Measurements from ENCODE around the gene TTC21A. TPM values are rescaled to one million over a fixed set of nuclear protein-coding genes. Genes with fewer than 3 reads are reported as not detected.

The TTC21A gene
- total RNA-seq, 1 donor from 2014 or later = 1.1 TPM

DNA sequence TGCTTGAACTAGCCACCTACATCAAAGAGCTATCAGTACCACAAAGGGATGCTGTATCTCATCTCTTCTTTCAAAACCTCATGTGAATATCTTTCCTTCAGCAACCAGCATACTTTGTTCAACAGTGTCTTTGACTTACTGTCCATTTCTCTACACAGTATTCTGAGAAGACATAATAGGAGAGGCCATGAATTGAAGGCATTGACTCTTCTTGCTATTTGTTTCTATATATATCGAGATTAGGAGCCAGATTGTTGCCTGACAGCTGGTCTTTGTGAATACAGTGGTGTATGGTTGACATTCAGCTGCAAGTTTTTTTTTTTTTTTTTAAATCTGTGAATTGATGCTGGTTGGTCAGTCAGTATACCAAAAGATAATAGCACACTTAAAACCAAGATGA, 58.0 kb downstream of the TTC21A start:
- Histone ChIP-seq H3K4me3 (ENCODE audit: low read depth, low read length) (no peak overlapping the region), H3K36me3 (ENCODE audit: control insufficient read depth, insufficient read depth, low read length) (no peaks in the 10 kb centered on the region), H3K27me3 (ENCODE audit: control insufficient read depth, insufficient read depth, low read length) (no peaks in the 10 kb centered on the region)
- FAIRE-seq (no peak), DNase-seq (ENCODE audit: low read depth) (no peak)
- TF ChIP-seq, protein P1, sequence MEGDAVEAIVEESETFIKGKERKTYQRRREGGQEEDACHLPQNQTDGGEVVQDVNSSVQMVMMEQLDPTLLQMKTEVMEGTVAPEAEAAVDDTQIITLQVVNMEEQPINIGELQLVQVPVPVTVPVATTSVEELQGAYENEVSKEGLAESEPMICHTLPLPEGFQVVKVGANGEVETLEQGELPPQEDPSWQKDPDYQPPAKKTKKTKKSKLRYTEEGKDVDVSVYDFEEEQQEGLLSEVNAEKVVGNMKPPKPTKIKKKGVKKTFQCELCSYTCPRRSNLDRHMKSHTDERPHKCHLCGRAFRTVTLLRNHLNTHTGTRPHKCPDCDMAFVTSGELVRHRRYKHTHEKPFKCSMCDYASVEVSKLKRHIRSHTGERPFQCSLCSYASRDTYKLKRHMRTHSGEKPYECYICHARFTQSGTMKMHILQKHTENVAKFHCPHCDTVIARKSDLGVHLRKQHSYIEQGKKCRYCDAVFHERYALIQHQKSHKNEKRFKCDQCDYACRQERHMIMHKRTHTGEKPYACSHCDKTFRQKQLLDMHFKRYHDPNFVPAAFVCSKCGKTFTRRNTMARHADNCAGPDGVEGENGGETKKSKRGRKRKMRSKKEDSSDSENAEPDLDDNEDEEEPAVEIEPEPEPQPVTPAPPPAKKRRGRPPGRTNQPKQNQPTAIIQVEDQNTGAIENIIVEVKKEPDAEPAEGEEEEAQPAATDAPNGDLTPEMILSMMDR (IDR thresholded peaks at IDR 0.05; ENCODE audit: insufficient read depth, low read length, severe bottlenecking) = no peak

DNA sequence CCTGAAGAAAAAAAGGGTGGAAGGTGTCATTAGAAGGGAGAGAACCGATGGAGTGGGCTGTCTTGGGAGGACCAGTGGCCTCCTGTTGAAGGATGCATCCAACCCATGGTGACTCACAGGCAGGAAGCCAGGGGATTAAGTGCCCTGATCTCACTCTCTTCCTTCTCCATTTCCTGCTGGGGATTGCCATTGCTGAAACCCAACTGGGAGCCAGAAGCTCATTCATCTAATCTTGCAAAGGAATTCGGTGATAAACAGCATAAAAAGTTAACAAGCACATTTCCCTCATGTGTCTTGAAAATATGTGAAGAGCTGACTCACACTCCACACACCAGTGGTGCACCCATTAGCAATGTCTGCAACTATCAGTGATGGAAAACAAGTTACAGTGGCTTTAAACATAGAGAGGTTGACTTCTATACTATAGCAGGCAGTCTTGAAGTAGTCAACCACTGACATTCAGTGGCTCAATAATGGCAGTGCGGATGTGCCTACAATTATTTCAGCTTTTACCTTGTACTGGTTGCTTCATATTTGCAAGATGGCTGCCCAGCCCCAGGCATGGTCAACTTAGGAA, 58.7 kb downstream of the TTC21A start:
- FAIRE-seq (no peak), DNase-seq (ENCODE audit: low read depth) (peak; percentile 93)

DNA sequence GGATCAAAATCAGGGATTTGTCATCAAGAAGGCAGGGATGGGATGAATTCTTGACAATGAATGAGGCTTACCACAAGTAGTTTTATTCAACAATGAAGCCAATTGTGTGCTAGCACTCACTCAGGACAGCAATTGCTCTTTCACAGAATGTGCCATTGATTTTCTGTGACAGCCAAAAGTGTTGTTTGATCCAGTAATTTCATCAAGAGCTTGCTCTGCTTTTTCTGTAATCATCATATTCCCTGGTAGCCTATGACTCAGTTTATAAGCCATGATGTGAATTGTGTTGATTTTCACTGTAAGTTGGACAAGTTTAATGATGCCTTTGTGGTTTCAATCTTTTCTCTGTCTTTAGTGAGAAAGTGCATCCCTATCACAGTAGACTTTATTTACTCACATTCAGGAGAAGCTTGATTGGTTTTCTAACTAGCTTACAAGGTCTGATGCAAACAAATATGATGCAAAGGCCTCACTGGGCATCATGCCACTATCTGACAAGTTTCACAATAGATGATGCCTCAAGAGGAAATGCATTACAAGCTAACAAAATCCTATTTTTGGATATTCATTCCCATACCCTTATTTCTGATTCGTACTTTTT, 59.6 kb downstream of the TTC21A start:
- Histone ChIP-seq H3K4me3 (ENCODE audit: low read depth, low read length) (no peak overlapping the region), H3K27me3 (ENCODE audit: control insufficient read depth, insufficient read depth, low read length) (no peaks in the 10 kb centered on the region), H3K36me3 (ENCODE audit: control insufficient read depth, insufficient read depth, low read length) (no peaks in the 10 kb centered on the region)
- no peak for FAIRE-seq
- TF ChIP-seq, protein P1 (IDR thresholded peaks at IDR 0.05; ENCODE audit: insufficient read depth, low read length, severe bottlenecking) = no peak
- peak; percentile 98 for DNase-seq (ENCODE audit: low read depth)

More for the DNA sequence above, 58.7 kb downstream of the TTC21A start:
- H3K4me3 ChIP-seq (ENCODE audit: low read depth, low read length) = no peak overlapping the region
- no peaks in the 10 kb centered on the region for H3K36me3 ChIP-seq (ENCODE audit: control insufficient read depth, insufficient read depth, low read length)
- no peaks in the 10 kb centered on the region for H3K27me3 ChIP-seq (ENCODE audit: control insufficient read depth, insufficient read depth, low read length)
- TF ChIP-seq, protein P1 (IDR thresholded peaks at IDR 0.05; ENCODE audit: insufficient read depth, low read length, severe bottlenecking) = no peak

DNA sequence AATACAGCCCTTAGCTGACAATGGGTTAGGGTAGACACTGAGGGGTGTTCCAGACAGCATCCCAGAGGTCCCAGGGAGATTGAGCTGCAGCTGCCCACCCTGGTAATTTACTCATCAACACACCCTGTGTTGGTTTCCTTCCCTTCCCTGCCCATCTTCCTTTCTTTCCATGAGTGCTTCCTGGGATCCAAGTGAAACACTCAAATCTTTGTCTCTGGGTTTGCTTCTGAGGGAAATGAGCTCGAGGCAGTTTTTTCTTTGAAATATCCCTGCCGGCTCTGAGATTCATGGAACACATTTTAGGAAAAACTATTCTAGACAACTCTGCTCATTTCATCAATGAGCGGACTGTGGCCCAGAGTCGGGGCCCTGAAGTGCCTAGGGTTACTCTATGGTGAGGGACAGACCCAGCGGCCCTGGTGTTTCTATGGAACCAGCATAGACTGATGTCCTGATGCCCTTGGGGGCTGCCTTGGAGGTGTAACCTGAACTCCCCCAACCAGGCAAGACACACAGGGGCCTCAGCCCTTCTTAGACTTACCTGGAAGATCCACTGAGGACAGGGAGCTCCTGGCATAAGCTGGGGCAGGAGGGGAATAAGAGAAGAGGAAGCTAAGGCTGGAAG, 60.8 kb downstream of the TTC21A start:
- TF ChIP-seq, protein P1 (IDR thresholded peaks at IDR 0.05; ENCODE audit: insufficient read depth, low read length, severe bottlenecking) = no peak
- FAIRE-seq (no peak), DNase-seq (ENCODE audit: low read depth) (no peak)
- Histone ChIP-seq H3K36me3 (ENCODE audit: control insufficient read depth, insufficient read depth, low read length) (no peaks in the 10 kb centered on the region), H3K4me3 (ENCODE audit: low read depth, low read length) (no peak overlapping the region), H3K27me3 (ENCODE audit: control insufficient read depth, insufficient read depth, low read length) (no peaks in the 10 kb centered on the region)

DNA sequence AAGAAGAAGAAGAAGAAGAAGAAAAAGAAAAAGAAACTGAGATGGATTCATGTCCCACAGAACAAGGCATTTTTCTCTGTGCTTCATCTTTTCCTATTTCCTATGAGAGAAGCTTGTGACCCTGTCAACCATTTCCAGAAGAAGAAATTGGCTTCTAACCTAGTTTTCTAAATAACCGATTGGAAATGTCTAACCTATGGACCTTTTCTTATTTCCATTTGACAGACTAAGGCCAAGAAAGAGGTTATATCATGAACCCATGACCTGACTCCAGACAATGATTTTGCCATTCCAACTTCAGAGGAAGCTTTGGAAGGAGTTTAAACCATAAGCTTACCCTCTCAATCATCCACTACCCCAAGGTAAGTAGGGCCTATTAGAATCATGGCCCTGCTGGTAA, 62.2 kb downstream of the TTC21A start:
- TF ChIP-seq, protein P1 (IDR thresholded peaks at IDR 0.05; ENCODE audit: insufficient read depth, low read length, severe bottlenecking) = no peak
- Histone ChIP-seq H3K36me3 (ENCODE audit: control insufficient read depth, insufficient read depth, low read length) (no peaks in the 10 kb centered on the region), H3K4me3 (ENCODE audit: low read depth, low read length) (no peak overlapping the region), H3K27me3 (ENCODE audit: control insufficient read depth, insufficient read depth, low read length) (no peaks in the 10 kb centered on the region)
- FAIRE-seq (no peak), DNase-seq (ENCODE audit: low read depth) (no peak)
